CD14-positive monocyte (primary cell): ENCODE results near the gene STIM1. TPM values are rescaled to one million over a fixed set of nuclear protein-coding genes. Genes with fewer than 3 reads are reported as not detected.

ENCODE experiments used
- DNase-seq, 3 donors: peaks; one replicate each; pipeline ENCODE4 v3.0.0-alpha.2; 2011 to 2022
- H2AFZ ChIP-seq: 2 replicates; pipeline ENCODE4 v1.6.0; 2012; ENCODE audit warnings: mild to moderate bottlenecking, low read depth, low read length, inconsistent platforms; ENCODE audit not compliant: insufficient read depth, poor library complexity, severe bottlenecking
- H3K27ac ChIP-seq, 2 donors: 1 replicate in 1 of 2; 2 replicates in 1 of 2; pipeline ENCODE4 v1.5.1; 2012 to 2013; ENCODE audit warnings: low read length in 2 of 2, control low read depth in 1 of 2, inconsistent platforms in 1 of 2, low read depth in 1 of 2, mild to moderate bottlenecking in 1 of 2
- H3K27me3 ChIP-seq, 2 donors: one replicate each; pipeline versions ENCODE4 v1.6.0 to v1.6.1; 2011 to 2013; ENCODE audit warnings: low read length in 2 of 2; ENCODE audit not compliant: control insufficient read depth in 2 of 2, insufficient read depth in 2 of 2
- H3K36me3 ChIP-seq, 2 donors: replicated peaks in 1 of 2; 1 replicate in 1 of 2; 2 replicates in 1 of 2; pipeline versions ENCODE4 v1.5.1 to v1.6.1; 2012 to 2013; ENCODE audit warnings: low read length in 2 of 2, control low read depth in 1 of 2, inconsistent platforms in 1 of 2, mild to moderate bottlenecking in 1 of 2; ENCODE audit not compliant: insufficient read depth in 2 of 2, control insufficient read depth in 1 of 2
- H3K4me1 ChIP-seq, 2 donors: 1 replicate in 1 of 2; 2 replicates in 1 of 2; pipeline versions ENCODE4 v1.5.1 to v1.6.1; 2012 to 2013; ENCODE audit warnings: low read length in 2 of 2, control low read depth in 1 of 2, inconsistent platforms in 1 of 2, mild to moderate bottlenecking in 1 of 2, moderate library complexity in 1 of 2; ENCODE audit not compliant: insufficient read depth in 2 of 2, control insufficient read depth in 1 of 2
- H3K4me2 ChIP-seq: replicated peaks from 2 replicates; pipeline ENCODE3; 2012; ENCODE audit warnings: low read length, moderate library complexity, mild to moderate bottlenecking; ENCODE audit not compliant: poor library complexity, severe bottlenecking; ENCODE audit errors: extremely low read depth
- H3K4me3 ChIP-seq, 3 experiments: fragments of 200-600 bp in 1 of 3; sonication (generic) in 1 of 3; replicated peaks in 1 of 3; 1 replicate in 2 of 3; 2 replicates in 1 of 3; pipeline ENCODE4 v1.5.1; 2011 to 2013; ENCODE audit warnings: low read length in 3 of 3, mild to moderate bottlenecking in 3 of 3, control low read depth in 2 of 3, low read depth in 2 of 3, inconsistent platforms in 1 of 3, moderate library complexity in 1 of 3
- H3K79me2 ChIP-seq: 2 replicates; pipeline ENCODE4 v1.6.0; 2012; ENCODE audit warnings: mild to moderate bottlenecking, control low read depth, inconsistent platforms, low read length, moderate library complexity; ENCODE audit not compliant: insufficient read depth
- H3K9ac ChIP-seq: 2 replicates; pipeline ENCODE4 v1.6.0; 2017; ENCODE audit warnings: low read length, mild to moderate bottlenecking; ENCODE audit not compliant: insufficient read depth, poor library complexity, severe bottlenecking
- H3K9me3 ChIP-seq, 2 donors: replicated peaks in 1 of 2; 1 replicate in 1 of 2; 2 replicates in 1 of 2; pipeline versions ENCODE4 v1.5.1 to v1.6.1; 2012 to 2013; ENCODE audit warnings: low read length in 2 of 2, control low read depth in 1 of 2; ENCODE audit not compliant: control insufficient read depth in 1 of 2, insufficient read depth in 1 of 2
- H4K20me1 ChIP-seq: 2 replicates; pipeline ENCODE4 v1.6.0; 2012; ENCODE audit warnings: mild to moderate bottlenecking, low read length, control low read depth, moderate library complexity; ENCODE audit not compliant: insufficient read depth
- H3K27ac Mint-ChIP-seq, 7 donors: one replicate each; pipeline ENCODE4 v1.8.0; 2020; ENCODE audit warnings: mild to moderate bottlenecking in 7 of 7, mixed read lengths in 7 of 7, moderate library complexity in 6 of 7, inconsistent platforms in 2 of 7
- H3K27me3 Mint-ChIP-seq, 3 donors: one replicate each; pipeline ENCODE4 v1.8.0; 2021 to 2022; ENCODE audit warnings: low read depth in 3 of 3, mild to moderate bottlenecking in 3 of 3, mixed read lengths in 3 of 3, moderate library complexity in 3 of 3, inconsistent platforms in 1 of 3
- H3K36me3 Mint-ChIP-seq, 2 donors: one replicate each; pipeline ENCODE4 v1.8.0; 2020; ENCODE audit warnings: mixed read lengths in 2 of 2, inconsistent platforms in 1 of 2, mild to moderate bottlenecking in 1 of 2
- H3K4me1 Mint-ChIP-seq: one replicate; pipeline ENCODE4 v1.8.0; 2020; ENCODE audit warnings: mild to moderate bottlenecking, mixed read lengths
- H3K4me3 Mint-ChIP-seq, 2 donors: one replicate each; pipeline ENCODE4 v1.8.0; 2020; ENCODE audit warnings: mild to moderate bottlenecking in 2 of 2, mixed read lengths in 2 of 2, moderate library complexity in 1 of 2
- H3K9me3 Mint-ChIP-seq, 7 donors: one replicate each; pipeline ENCODE4 v1.8.0; 2020 to 2022; ENCODE audit warnings: mixed read lengths in 7 of 7, mild to moderate bottlenecking in 6 of 7, moderate library complexity in 6 of 7, inconsistent platforms in 2 of 7
- WGBS: methylation state at CpG from one replicate; pipeline ENCODE4 v1.1.5; 2013; ENCODE audit warnings: missing lambda C conversion rate; ENCODE audit not compliant: insufficient coverage; 5-methylcytosine and 5-hydroxymethylcytosine counted together
- intact Hi-C, 2 donors: fragments of 100-400 bp; cut with micrococcal nuclease; formaldehyde crosslinking; loops; one replicate each; pipeline versions ENCODE4 v1.15.0 to v1.15.1; 2023
- polyA plus RNA-seq, 3 donors: library from polyadenylated mRNA; depleted of rRNA in 1 of 3; unstranded in 2 of 3; stranded (reverse) in 1 of 3; fragments of 300-500 nt in 2 of 3; fragments of >200 nt in 1 of 3; fragmentation: Illumina TruSeq in 2 of 3; gene quantifications; 1 replicate in 2 of 3; 2 replicates in 1 of 3; pipeline ENCODE4 v1.2.3, GENCODE V29; 2012 to 2021
- small RNA-seq: library from RNA; depleted of rRNA; stranded (forward); fragments of <200 nt; gene quantifications from one replicate; pipeline ENCODE3, GENCODE V24; 2012; ENCODE audit warnings: low read depth; ENCODE audit not compliant: insufficient read length
- TF ChIP-seq, protein P1 (sequence below): fragments of 200-600 bp; IDR thresholded peaks from one replicate; pipeline ENCODE4 v1.8.0; 2022; ENCODE audit warnings: antibody characterized with exemption, mild to moderate bottlenecking

The STIM1 gene
- polyA plus RNA-seq, 3 donors: 14.0 to 68.6 (median 21.0) TPM

DNA sequence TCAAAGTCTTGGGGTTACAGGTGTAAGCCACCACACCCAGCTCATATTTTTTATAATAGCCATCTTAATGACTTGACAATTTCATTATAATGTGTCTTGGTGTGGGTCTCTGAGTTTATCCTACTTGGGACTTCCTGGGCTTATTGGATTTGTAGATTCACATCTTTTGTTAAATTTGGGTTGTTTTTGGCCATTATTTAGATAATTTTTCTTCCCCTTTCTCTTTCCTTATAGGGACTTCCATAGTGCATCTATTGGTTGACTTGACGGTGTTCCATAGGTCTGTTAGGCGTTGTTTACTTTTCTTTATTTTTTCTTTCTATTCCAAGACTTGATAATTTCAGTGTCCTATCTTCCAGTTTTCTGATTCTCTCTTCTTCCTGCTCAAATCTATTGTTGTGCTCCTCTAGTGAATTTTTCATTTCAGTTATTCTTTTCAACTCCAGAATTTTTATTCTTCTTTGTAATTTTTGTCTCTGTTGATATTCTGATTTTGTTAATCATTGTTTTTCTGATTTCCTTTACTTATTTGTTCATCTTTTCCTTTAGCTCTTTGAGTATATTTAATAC is 284.7 kb downstream of the STIM1 start:
- Mint-ChIP-seq H3K27ac (no peak overlapping the region), H3K27me3 (peaks cover 0 to 2% (median 0%) of the 10 kb centered on the region in 3 donors)
- intact Hi-C loops: no loop called here

More for the DNA sequence above, 284.7 kb downstream of the STIM1 start:
- Mint-ChIP-seq H3K36me3 (peaks cover 55 to 65% of the 10 kb centered on the region in 2 donors), H3K4me3 (no peak overlapping the region), H3K4me1 (no peaks in the 10 kb centered on the region), H3K9me3 (peaks cover 0 to 22% (median 13%) of the 10 kb centered on the region in 7 donors)
- TF ChIP-seq, protein P1, sequence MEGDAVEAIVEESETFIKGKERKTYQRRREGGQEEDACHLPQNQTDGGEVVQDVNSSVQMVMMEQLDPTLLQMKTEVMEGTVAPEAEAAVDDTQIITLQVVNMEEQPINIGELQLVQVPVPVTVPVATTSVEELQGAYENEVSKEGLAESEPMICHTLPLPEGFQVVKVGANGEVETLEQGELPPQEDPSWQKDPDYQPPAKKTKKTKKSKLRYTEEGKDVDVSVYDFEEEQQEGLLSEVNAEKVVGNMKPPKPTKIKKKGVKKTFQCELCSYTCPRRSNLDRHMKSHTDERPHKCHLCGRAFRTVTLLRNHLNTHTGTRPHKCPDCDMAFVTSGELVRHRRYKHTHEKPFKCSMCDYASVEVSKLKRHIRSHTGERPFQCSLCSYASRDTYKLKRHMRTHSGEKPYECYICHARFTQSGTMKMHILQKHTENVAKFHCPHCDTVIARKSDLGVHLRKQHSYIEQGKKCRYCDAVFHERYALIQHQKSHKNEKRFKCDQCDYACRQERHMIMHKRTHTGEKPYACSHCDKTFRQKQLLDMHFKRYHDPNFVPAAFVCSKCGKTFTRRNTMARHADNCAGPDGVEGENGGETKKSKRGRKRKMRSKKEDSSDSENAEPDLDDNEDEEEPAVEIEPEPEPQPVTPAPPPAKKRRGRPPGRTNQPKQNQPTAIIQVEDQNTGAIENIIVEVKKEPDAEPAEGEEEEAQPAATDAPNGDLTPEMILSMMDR: no peak
- Histone ChIP-seq H3K27ac (no peak overlapping the region), H4K20me1 (no peaks in the 10 kb centered on the region), H3K4me3 (no peak overlapping the region), H3K36me3 (peaks cover 30 to 62% of the 10 kb centered on the region in 2 donors), H2AFZ (no peak overlapping the region), H3K9me3 (peaks cover 0 to 12% of the 10 kb centered on the region in 2 donors), H3K79me2 (no peaks in the 10 kb centered on the region), H3K4me1 (no peaks in the 10 kb centered on the region), H3K4me2 (no peak overlapping the region), H3K27me3 (no peaks in the 10 kb centered on the region), H3K9ac (no peak overlapping the region)
- DNase-seq: no peak
- 90% methylated on average over 2 of the region's 2 CpGs for WGBS

Small RNA genes lying within 50 kb of the gene (small RNA-seq; reads per million reads assigned to genes)
- gene AC087441.2: not detected
- not detected for gene RF00409
- gene RPS29P20: not detected

Other genes starting within 250 kb of the STIM1 start
- not detected for gene ART5, start 213.7 kb upstream of the STIM1 start, polyA plus RNA-seq
- not detected for gene ART1, start 210.5 kb upstream of the STIM1 start, polyA plus RNA-seq
- gene CHRNA10, start 184.3 kb upstream of the STIM1 start, polyA plus RNA-seq: under 1 TPM in 1 of 3 donors, not detected in 2; 0.73 TPM
- gene NUP98, start 58.1 kb upstream of the STIM1 start, polyA plus RNA-seq: 10 to 100 TPM; 19.6 to 76.2 (median 28.5) TPM
- 10 to 100 TPM in 1 of 3 donors, 1 to 10 TPM in 2; 5.8 to 17.9 (median 6.8) TPM for gene PGAP2, start 47.1 kb upstream of the STIM1 start, polyA plus RNA-seq
- gene RHOG, start 14.7 kb upstream of the STIM1 start, polyA plus RNA-seq: 100 to 1,000 TPM; 315 to 505 (median 458) TPM
- gene RRM1, start 239.1 kb downstream of the STIM1 start, polyA plus RNA-seq: 10 to 100 TPM in 2 of 3 donors, 1 to 10 TPM in 1; 5.4 to 16.1 (median 11.5) TPM